Thoracic aorta (tissue), 2 donors: ENCODE results near the gene ERG. TPM values are rescaled to one million over a fixed set of nuclear protein-coding genes. Genes with fewer than 3 reads are reported as not detected.

ENCODE experiments used
- ATAC-seq: fragments of 150-250 bp; one replicate; pipeline ENCODE4 v1.8.0; 2017; ENCODE audit warnings: low read depth; ENCODE audit not compliant: insufficient number of reproducible peaks, low FRiP score
- DNase-seq: peaks from one replicate; pipeline ENCODE4 v3.0.0-alpha.2; 2020; ENCODE audit warnings: low spot score
- H3K27ac ChIP-seq, 2 donors: fragments of 200-600 bp; sonication (generic); 1 replicate in 1 of 2; 2 replicates in 1 of 2; pipeline ENCODE4 v1.5.1; 2016; ENCODE audit warnings: mild to moderate bottlenecking in 2 of 2, moderate library complexity in 2 of 2
- H3K27me3 ChIP-seq: fragments of 200-600 bp; sonication (generic); replicated peaks from 2 replicates; pipeline ENCODE4 v1.6.0; 2016; ENCODE audit warnings: mild to moderate bottlenecking; ENCODE audit not compliant: insufficient read depth
- H3K36me3 ChIP-seq: fragments of 200-600 bp; sonication (generic); one replicate; pipeline ENCODE4 v1.5.1; 2016
- H3K4me1 ChIP-seq, 2 donors: fragments of 200-600 bp; sonication (generic); 1 replicate in 1 of 2; 2 replicates in 1 of 2; pipeline versions ENCODE4 v1.5.1 to v1.6.0; 2016; ENCODE audit warnings: low read depth in 2 of 2, mild to moderate bottlenecking in 1 of 2; ENCODE audit not compliant: control insufficient read depth in 1 of 2
- H3K4me3 ChIP-seq: fragments of 200-600 bp; sonication (generic); 2 replicates; pipeline ENCODE4 v1.5.1; 2016; ENCODE audit warnings: mild to moderate bottlenecking
- H3K9me3 ChIP-seq: fragments of 200-600 bp; sonication (generic); 2 replicates; pipeline ENCODE4 v1.5.1; 2016
- CTCF ChIP-seq: fragments of 200-600 bp; sonication (generic); IDR thresholded peaks from one replicate; pipeline ENCODE4 v1.5.1; 2019; ENCODE audit warnings: antibody characterized with exemption
- total RNA-seq, 2 donors: library from RNA; depleted of rRNA; stranded (reverse); fragments of >200 nt; gene quantifications; one replicate each; pipeline versions ENCODE4 v1.1.0 to v1.2.3, GENCODE V29; 2016

The ERG gene
- total RNA-seq, 2 donors from 2014 or later: 40.2 to 177 TPM

- Histone ChIP-seq H3K27ac (peak overlapping the region; percentile 78 to 80), H3K36me3 (no peaks in the 10 kb centered on the region), H3K27me3 (no peaks in the 10 kb centered on the region), H3K9me3 (no peaks in the 10 kb centered on the region), H3K4me3 (peak overlapping the region; percentile 6), H3K4me1 (peaks cover 43 to 86% of the 10 kb centered on the region in 2 donors)
- TF ChIP-seq CTCF: no peak
- DNase-seq: no peak
- no peak for ATAC-seq
Observed at GRCh38 chr21:38499296-38499695, 1.0 kb upstream of the ERG start.

- H3K4me3 ChIP-seq: peak overlapping the region; percentile 43
Observed at GRCh38 chr21:38496224-38496623, 2.1 kb downstream of the ERG start.

GRCh38 chr21:38495696-38496095 is 2.6 kb downstream of the ERG start:
- TF ChIP-seq CTCF: no peak
- H3K4me3 ChIP-seq: peak overlapping the region; percentile 18

More at GRCh38 chr21:38496224-38496623, 2.1 kb downstream of the ERG start:
- no peak for TF ChIP-seq CTCF
- Histone ChIP-seq H3K4me1 (peaks cover 58 to 98% of the 10 kb centered on the region in 2 donors), H3K36me3 (no peaks in the 10 kb centered on the region), H3K27ac (peak overlapping the region; percentile 78 to 80), H3K9me3 (no peaks in the 10 kb centered on the region), H3K27me3 (no peaks in the 10 kb centered on the region)
- no peak for DNase-seq
- ATAC-seq: no peak

DNA sequence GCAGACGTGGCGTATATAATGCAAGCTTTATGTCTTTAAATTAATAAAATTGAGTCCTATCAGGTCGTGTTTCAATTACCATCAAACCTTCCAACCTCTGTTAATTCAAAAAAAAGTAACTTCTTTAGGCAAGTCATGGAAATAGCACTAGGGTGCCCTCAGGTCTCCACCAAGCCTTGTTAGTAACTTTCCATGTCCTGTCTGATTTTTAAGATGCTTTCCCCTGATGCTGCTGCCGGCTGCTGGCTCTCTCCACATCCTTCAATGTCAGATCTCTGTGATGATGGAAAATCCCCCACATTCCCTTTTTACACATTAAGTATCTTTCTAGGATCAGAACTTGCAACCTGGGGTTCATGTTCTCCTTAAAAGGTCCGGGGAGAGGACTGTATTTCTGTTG is 3.0 kb downstream of the ERG start:
- no peaks in the 10 kb centered on the region for H3K36me3 ChIP-seq
- H3K4me3 ChIP-seq: peak overlapping the region; percentile 18
- ATAC-seq (no peak), DNase-seq (no peak)
- H3K27ac ChIP-seq: peak overlapping the region; percentile 78 to 80
- TF ChIP-seq CTCF: no peak
- H3K4me1 ChIP-seq: peaks cover 65 to 100% of the 10 kb centered on the region in 2 donors
- no peaks in the 10 kb centered on the region for H3K27me3 ChIP-seq
- no peaks in the 10 kb centered on the region for H3K9me3 ChIP-seq

More at GRCh38 chr21:38495696-38496095, 2.6 kb downstream of the ERG start:
- Histone ChIP-seq H3K27ac (peak overlapping the region; percentile 78 to 80), H3K36me3 (no peaks in the 10 kb centered on the region), H3K4me1 (peaks cover 63 to 100% of the 10 kb centered on the region in 2 donors), H3K27me3 (no peaks in the 10 kb centered on the region), H3K9me3 (no peaks in the 10 kb centered on the region)
- no peak for ATAC-seq
- no peak for DNase-seq

- ATAC-seq (peak; percentile 57), DNase-seq (no peak)
- Histone ChIP-seq H3K27me3 (no peaks in the 10 kb centered on the region), H3K4me1 (peaks cover 67 to 100% of the 10 kb centered on the region in 2 donors), H3K36me3 (no peaks in the 10 kb centered on the region), H3K4me3 (peak overlapping the region; percentile 18), H3K27ac (peak overlapping the region; percentile 78 to 80), H3K9me3 (no peaks in the 10 kb centered on the region)
- no peak for TF ChIP-seq CTCF
Observed at GRCh38 chr21:38494703-38495102, 3.6 kb downstream of the ERG start.
